OCI-LY3 (cell line): Measurements from ENCODE around the gene PTPRN2.
"Not testable (repeated sequence)": the region's sequence is repeated elsewhere in the genome, so short reads cannot be mapped to it uniquely, and the experiment has no call there.

Experiments
- H2AFZ ChIP-seq: fragments of 200-600, 300-600 bp; shearing (Covaris generic); 2 replicates; pipeline ENCODE4 v1.6.0; 2014; ENCODE audit warnings: antibody characterized with exemption, low read depth, low read length
- H3K27ac ChIP-seq: fragments of 200-600, 300-600 bp; sonication (generic); 2 replicates; pipeline ENCODE4 v1.5.1; 2014; ENCODE audit warnings: mild to moderate bottlenecking, low read length, moderate library complexity, mixed read lengths
- H3K27me3 ChIP-seq: fragments of 200-600, 300-600 bp; sonication (generic); 2 replicates; pipeline ENCODE4 v1.6.1; 2014; ENCODE audit warnings: low read depth, low read length, mixed read lengths
- H3K36me3 ChIP-seq: fragments of 200-600, 300-600 bp; sonication (generic); replicated peaks from 2 replicates; pipeline ENCODE3; 2014; ENCODE audit warnings: low read depth, low read length, mixed read lengths
- H3K4me1 ChIP-seq: fragments of 300-600, 200-600 bp; sonication (generic); 2 replicates; pipeline ENCODE4 v1.6.1; 2014; ENCODE audit warnings: low read length, mixed read lengths
- H3K4me2 ChIP-seq: fragments of 200-600, 300-600 bp; sonication (generic); 2 replicates; pipeline ENCODE4 v1.6.1; 2014; ENCODE audit warnings: low read length, mixed read lengths
- H3K4me3 ChIP-seq: fragments of 300-600, 200-600 bp; sonication (generic); 2 replicates; pipeline ENCODE4 v1.5.1; 2014; ENCODE audit warnings: antibody characterized with exemption, mild to moderate bottlenecking, low read length, moderate library complexity
- H3K79me2 ChIP-seq: fragments of 300-600, 200-600 bp; shearing (Covaris generic); 2 replicates; pipeline ENCODE4 v1.6.1; 2014; ENCODE audit warnings: mild to moderate bottlenecking, low read length, mixed read lengths
- H3K9ac ChIP-seq: fragments of 300-600, 200-600 bp; shearing (Covaris generic); 2 replicates; pipeline ENCODE4 v1.6.0; 2014; ENCODE audit warnings: mild to moderate bottlenecking, low read length, moderate library complexity
- H3K9me3 ChIP-seq: fragments of 200-600, 300-600 bp; shearing (Covaris generic); 2 replicates; pipeline ENCODE4 v1.6.1; 2014; ENCODE audit warnings: low read length, mixed read lengths; ENCODE audit not compliant: insufficient read depth
- H4K20me1 ChIP-seq: fragments of 200-600, 300-600 bp; sonication (generic); 2 replicates; pipeline ENCODE4 v1.6.1; 2016; ENCODE audit warnings: low read length, mixed read lengths; ENCODE audit not compliant: insufficient read depth
- CTCF ChIP-seq: fragments of 200-600, 300-600 bp; sonication (generic); IDR thresholded peaks from 2 replicates; pipeline ENCODE4 v1.5.1; 2014; ENCODE audit warnings: antibody characterized with exemption, low read length, low read depth
- EZH2phosphoT487 ChIP-seq: fragments of 200-600 bp; shearing (Covaris generic); IDR thresholded peaks from 2 replicates; pipeline ENCODE4 v1.6.1; 2018; ENCODE audit warnings: antibody characterized with exemption, mixed run types, low read depth

The PTPRN2 gene

GRCh38 chr7:157700231-157701005 lies 887.2 kb downstream of the PTPRN2 start:
- Histone ChIP-seq H3K79me2 (no peaks in the 10 kb centered on the region), H4K20me1 (no peaks in the 10 kb centered on the region), H3K9ac (no peak overlapping the region), H3K9me3 (no peaks in the 10 kb centered on the region), H3K4me2 (no peak overlapping the region), H3K27ac (no peak overlapping the region), H3K4me1 (no peaks in the 10 kb centered on the region), H2AFZ (no peak overlapping the region), H3K36me3 (no peaks in the 10 kb centered on the region), H3K4me3 (no peak overlapping the region), H3K27me3 (no peaks in the 10 kb centered on the region)
- TF ChIP-seq CTCF (no peak), EZH2phosphoT487 (no peak)

GRCh38 chr7:157699357-157700013 lies 888.1 kb downstream of the PTPRN2 start:
- Histone ChIP-seq H2AFZ (no peak overlapping the region), H3K4me1 (no peaks in the 10 kb centered on the region), H3K4me2 (no peak overlapping the region), H4K20me1 (no peaks in the 10 kb centered on the region), H3K79me2 (no peaks in the 10 kb centered on the region), H3K27me3 (no peaks in the 10 kb centered on the region), H3K9me3 (no peaks in the 10 kb centered on the region), H3K27ac (no peak overlapping the region), H3K9ac (no peak overlapping the region), H3K4me3 (no peak overlapping the region), H3K36me3 (no peaks in the 10 kb centered on the region)
- no peak for TF ChIP-seq CTCF
- no peak for TF ChIP-seq EZH2phosphoT487

GRCh38 chr7:157697287-157697686 lies 890.3 kb downstream of the PTPRN2 start:
- not testable (repeated sequence) for H2AFZ ChIP-seq, H3K4me3 ChIP-seq, H3K4me1 ChIP-seq, H3K36me3 ChIP-seq, H4K20me1 ChIP-seq, H3K79me2 ChIP-seq, H3K9ac ChIP-seq, H3K9me3 ChIP-seq, H3K27me3 ChIP-seq, H3K4me2 ChIP-seq, H3K27ac ChIP-seq

- H2AFZ ChIP-seq, H3K9me3 ChIP-seq, H3K27me3 ChIP-seq, H3K36me3 ChIP-seq, H3K4me2 ChIP-seq, H3K79me2 ChIP-seq, H3K4me3 ChIP-seq, H3K27ac ChIP-seq, H3K4me1 ChIP-seq, H4K20me1 ChIP-seq, H3K9ac ChIP-seq: not testable (repeated sequence)
Observed at GRCh38 chr7:157695609-157696008, 892.0 kb downstream of the PTPRN2 start.

GRCh38 chr7:157694376-157694665 lies 893.3 kb downstream of the PTPRN2 start:
- Histone ChIP-seq H3K9me3 (no peaks in the 10 kb centered on the region), H4K20me1 (no peaks in the 10 kb centered on the region), H3K9ac (no peak overlapping the region), H3K4me1 (no peaks in the 10 kb centered on the region), H3K27ac (no peak overlapping the region), H3K4me2 (no peak overlapping the region), H3K4me3 (no peak overlapping the region), H2AFZ (no peak overlapping the region), H3K27me3 (no peaks in the 10 kb centered on the region), H3K79me2 (no peaks in the 10 kb centered on the region), H3K36me3 (no peaks in the 10 kb centered on the region)
- no peak for TF ChIP-seq EZH2phosphoT487
- no peak for TF ChIP-seq CTCF
